A673 (cell line): Measurements from ENCODE around the gene ROCK1. TPM values are rescaled to one million over a fixed set of nuclear protein-coding genes. Genes with fewer than 3 reads are reported as not detected.
A peak's percentile ranks its signal among the peaks of the same experiment; 100 is the strongest.

Experiments
- Bru-seq: library from RNA; stranded (reverse); fragments of 400-500 nt; gene quantifications from one replicate; lab custom pipeline; 2021; lab: Mats Ljungman, UMichigan
- BruChase-seq, 2 experiments: library from RNA; stranded (reverse); fragments of 400-500 nt; gene quantifications; one replicate each; lab custom pipeline; 2021; lab: Mats Ljungman, UMichigan
- BruUV-seq: library from RNA; stranded (reverse); fragments of 400-500 nt; replicated peaks from 2 replicates; lab custom pipeline; 2021; lab: Mats Ljungman, UMichigan
- CTCF ChIA-PET: fragments of 300-600 bp; sonication (Branson Sonifier 250); formaldehyde crosslinking; loops from one replicate; lab custom pipeline; 2022; ENCODE audit warnings: antibody characterized with exemption; lab: Charles Lee
- POLR2A ChIA-PET: fragments of 300-600 bp; sonication (Branson Sonifier 250); formaldehyde crosslinking; loops from one replicate; lab custom pipeline; 2022; ENCODE audit warnings: antibody characterized with exemption; ENCODE audit not compliant: low non-redundant PET; lab: Charles Lee
- DNase-seq: peaks from one replicate; pipeline ENCODE4 v3.0.0-alpha.2; 2015; ENCODE audit warnings: low spot score
- H3K27ac ChIP-seq: fragments of 200-600 bp; sonication (generic); 2 replicates; pipeline ENCODE4 v1.5.1; 2016; ENCODE audit warnings: mixed run types, low read depth, mild to moderate bottlenecking, mixed read lengths, antibody characterized with exemption, low read length; ENCODE audit not compliant: poor library complexity, severe bottlenecking
- H3K27me3 ChIP-seq: fragments of 200-600 bp; sonication (generic); replicated peaks from 2 replicates; pipeline ENCODE4 v1.6.1; 2017; ENCODE audit warnings: mixed run types, low read depth, mild to moderate bottlenecking, mixed read lengths, antibody characterized with exemption, low read length; ENCODE audit not compliant: insufficient read depth, poor library complexity
- H3K36me3 ChIP-seq: fragments of 200-600 bp; sonication (generic); 2 replicates; pipeline ENCODE4 v1.6.1; 2016; ENCODE audit warnings: mixed run types, mild to moderate bottlenecking, mixed read lengths, antibody characterized with exemption, low read length; ENCODE audit not compliant: insufficient read depth, poor library complexity, severe bottlenecking
- H3K4me1 ChIP-seq: fragments of 200-600 bp; sonication (generic); 2 replicates; pipeline ENCODE4 v1.6.1; 2017; ENCODE audit warnings: mixed run types, mild to moderate bottlenecking, mixed read lengths, antibody characterized with exemption, low read length; ENCODE audit not compliant: insufficient read depth, poor library complexity, severe bottlenecking
- H3K4me3 ChIP-seq: fragments of 200-600 bp; sonication (generic); 2 replicates; pipeline ENCODE4 v1.5.1; 2016; ENCODE audit warnings: low read depth, mixed run types, mild to moderate bottlenecking, mixed read lengths, low read length; ENCODE audit not compliant: poor library complexity, severe bottlenecking
- H3K9me3 ChIP-seq: fragments of 200-600 bp; sonication (generic); 2 replicates; pipeline ENCODE4 v1.6.1; 2016; ENCODE audit warnings: mixed run types, low read depth, mild to moderate bottlenecking, mixed read lengths, antibody characterized with exemption, low read length; ENCODE audit not compliant: poor library complexity, severe bottlenecking
- CTCF ChIP-seq: fragments of 300-800, 200-600 bp; sonication (generic); conservative IDR thresholded peaks from 2 replicates; pipeline ENCODE4 v1.5.1; 2017; ENCODE audit warnings: low read depth, mild to moderate bottlenecking, antibody characterized with exemption, low read length, moderate library complexity, mixed read lengths
- EZH2 ChIP-seq: fragments of 200-600 bp; sonication (generic); IDR thresholded peaks from 2 replicates; pipeline ENCODE4 v1.6.1; 2017; ENCODE audit warnings: borderline replicate concordance, low read depth, mild to moderate bottlenecking, mixed read lengths, antibody characterized with exemption, low read length; ENCODE audit not compliant: poor library complexity, severe bottlenecking
- intact Hi-C: fragments of 100-400 bp; cut with micrococcal nuclease; formaldehyde crosslinking; loops from one replicate; pipeline ENCODE4 v1.10.0; 2022; ENCODE audit not compliant: unreplicated experiment
- long read RNA-seq: library from polyadenylated mRNA; stranded (forward); transcript quantifications from one replicate; pipeline ENCODE4 v2.0.0, GENCODE V29; 2022
- total RNA-seq: library from RNA; stranded (reverse); gene quantifications from 2 replicates; pipeline ENCODE4 v1.2.3, GENCODE V29; 2021

Gene ROCK1
- 34.9 and 38.1 TPM in 2 replicates for total RNA-seq
- Bru-seq, nascent RNA = percentile 82 among the genes with signal in this experiment
- BruChase-seq, experiment 1, labeled RNA remaining after a 2-hour chase = percentile 77 among the genes with signal in this experiment
- percentile 82 among the genes with signal in this experiment for BruChase-seq, experiment 2, labeled RNA remaining after a 6-hour chase
- long read RNA-seq, full-length matches to known transcripts = 11 of 19 reads
- long read RNA-seq, partial matches to known transcripts = 5 of 19 reads
- long read RNA-seq, other reads (novel, unspliced or antisense) = 3 of 19 reads

GRCh38 chr18:21111346-21112139 is at the start of gene ROCK1:
Gene ROCK1, minus strand, starts transcription at chr18:21111813. Its CDS starts 903 bp downstream, at chr18:21110910.
- peak within 1 kb of the TSS; percentile 98 for H3K4me3 ChIP-seq
- CTCF ChIA-PET = no interaction called here
- no peaks in the 10 kb centered on the region for H3K36me3 ChIP-seq
- POLR2A ChIA-PET = interaction anchor here (0.8 kb wide), 1 partner anchor 21 kb away, joined by 11 read pairs; no protein-coding TSS in a partner anchor
- peak within 1 kb of the TSS; percentile 90 for H3K27ac ChIP-seq
- DNase-seq = peak; percentile 96
- intact Hi-C loops = loop anchor here (5.0 kb wide), 2 partner anchors 69 to 139 kb away; no protein-coding TSS in a partner anchor
- H3K27me3 ChIP-seq = no peaks in the 10 kb centered on the region
- no peaks in the 10 kb centered on the region for H3K9me3 ChIP-seq
- H3K4me1 ChIP-seq = peaks cover 12% of the 10 kb centered on the region
- no peak for TF ChIP-seq CTCF
- no peak for TF ChIP-seq EZH2
- BruUV-seq = no TSS peak

GRCh38 chr18:21155443-21155842 is 43.8 kb upstream of the ROCK1 start:
- POLR2A ChIA-PET = no interaction called here
- BruUV-seq = no TSS peak
- Histone ChIP-seq H3K9me3 (peaks cover 12% of the 10 kb centered on the region), H3K36me3 (no peaks in the 10 kb centered on the region), H3K27ac (no peak overlapping the region), H3K4me1 (no peaks in the 10 kb centered on the region), H3K27me3 (no peaks in the 10 kb centered on the region), H3K4me3 (no peak overlapping the region)
- CTCF ChIA-PET = no interaction called here
- intact Hi-C loops = no loop called here
- TF ChIP-seq CTCF (no peak), EZH2 (no peak)
- DNase-seq = no peak

GRCh38 chr18:21146016-21146415 is 34.4 kb upstream of the ROCK1 start:
- H3K4me1 ChIP-seq = no peaks in the 10 kb centered on the region
- no peaks in the 10 kb centered on the region for H3K36me3 ChIP-seq
- H3K27me3 ChIP-seq = no peaks in the 10 kb centered on the region
- CTCF ChIA-PET = no interaction called here
- intact Hi-C loops = no loop called here
- DNase-seq = no peak
- H3K9me3 ChIP-seq = no peaks in the 10 kb centered on the region
- POLR2A ChIA-PET = no interaction called here
- H3K4me3 ChIP-seq = no peak overlapping the region
- H3K27ac ChIP-seq = no peak overlapping the region
- TF ChIP-seq EZH2 (no peak), CTCF (no peak)
- no TSS peak for BruUV-seq
